H9 (cell line): Measurements from ENCODE around the gene BRF1. TPM values are rescaled to one million over a fixed set of nuclear protein-coding genes. Genes with fewer than 3 reads are reported as not detected.

Experiments
- DNase-seq: peaks from one replicate; pipeline ENCODE4 v3.0.0-alpha.2; 2017
- H2AFZ ChIP-seq: one replicate; pipeline ENCODE4 v1.6.1; 2013; ENCODE audit warnings: mild to moderate bottlenecking, low read length, control low read depth, moderate library complexity
- H2AK5ac ChIP-seq: 2 replicates; pipeline ENCODE4 v1.6.1; 2013; ENCODE audit warnings: low read length, control low read depth, mixed read lengths; ENCODE audit not compliant: insufficient read length
- H2BK120ac ChIP-seq: one replicate; pipeline ENCODE4 v1.6.1; 2013; ENCODE audit warnings: low read depth, mild to moderate bottlenecking, low read length, control low read depth, inconsistent platforms; ENCODE audit not compliant: poor library complexity, severe bottlenecking
- H2BK12ac ChIP-seq: 2 replicates; pipeline ENCODE4 v1.6.1; 2013; ENCODE audit warnings: low read length, control low read depth, mixed read lengths, low read depth; ENCODE audit not compliant: insufficient read length
- H2BK15ac ChIP-seq: 2 replicates; pipeline ENCODE4 v1.6.1; 2013; ENCODE audit warnings: low read depth, low read length, control low read depth
- H2BK20ac ChIP-seq: one replicate; pipeline ENCODE4 v1.6.1; 2013; ENCODE audit warnings: low read depth, mild to moderate bottlenecking, low read length, control low read depth, inconsistent platforms; ENCODE audit not compliant: poor library complexity, severe bottlenecking
- H2BK5ac ChIP-seq: 2 replicates; pipeline ENCODE4 v1.6.1; 2013; ENCODE audit warnings: low read length, control low read depth, mixed read lengths; ENCODE audit not compliant: insufficient read length
- H3K14ac ChIP-seq: 2 replicates; pipeline ENCODE4 v1.6.1; 2013; ENCODE audit warnings: low read length, control low read depth; ENCODE audit not compliant: insufficient read depth
- H3K18ac ChIP-seq: 2 replicates; pipeline ENCODE4 v1.6.1; 2013; ENCODE audit warnings: low read depth, mild to moderate bottlenecking, mixed read lengths, low read length, control low read depth; ENCODE audit not compliant: insufficient read length
- H3K23ac ChIP-seq: 2 replicates; pipeline ENCODE4 v1.6.1; 2013; ENCODE audit warnings: low read length, control low read depth, mixed read lengths, low read depth; ENCODE audit not compliant: insufficient read length
- H3K23me2 ChIP-seq: 2 replicates; pipeline ENCODE4 v1.6.1; 2013; ENCODE audit warnings: low read depth, mild to moderate bottlenecking, mixed read lengths, low read length, control low read depth; ENCODE audit not compliant: insufficient read length, poor library complexity, severe bottlenecking
- H3K27ac ChIP-seq: 2 replicates; pipeline ENCODE4 v1.5.1; 2013; ENCODE audit warnings: low read length, control low read depth, mixed read lengths, low read depth; ENCODE audit not compliant: insufficient read length
- H3K27me3 ChIP-seq: 2 replicates; pipeline ENCODE4 v1.6.1; 2013; ENCODE audit warnings: low read length, control low read depth, inconsistent platforms; ENCODE audit not compliant: insufficient read depth
- H3K4ac ChIP-seq: 2 replicates; pipeline ENCODE4 v1.6.1; 2013; ENCODE audit warnings: low read depth, mild to moderate bottlenecking, control low read depth, inconsistent platforms, low read length, moderate library complexity
- H3K4me1 ChIP-seq: 2 replicates; pipeline ENCODE4 v1.6.1; 2013; ENCODE audit warnings: low read length, control low read depth, inconsistent platforms; ENCODE audit not compliant: insufficient read depth
- H3K4me2 ChIP-seq: 2 replicates; pipeline ENCODE4 v1.6.1; 2013; ENCODE audit warnings: low read length, control low read depth, mixed read lengths; ENCODE audit not compliant: insufficient read length, insufficient read depth
- H3K56ac ChIP-seq: 2 replicates; pipeline ENCODE4 v1.6.1; 2013; ENCODE audit warnings: low read depth, mild to moderate bottlenecking, mixed read lengths, low read length, control low read depth; ENCODE audit not compliant: insufficient read length
- H3K79me1 ChIP-seq: 2 replicates; pipeline ENCODE4 v1.6.1; 2013; ENCODE audit warnings: low read depth, mild to moderate bottlenecking, moderate library complexity, low read length, control low read depth, inconsistent platforms; ENCODE audit not compliant: insufficient read depth, poor library complexity, severe bottlenecking
- H3K79me2 ChIP-seq: 2 replicates; pipeline ENCODE4 v1.6.1; 2013; ENCODE audit warnings: low read length, control low read depth, inconsistent platforms; ENCODE audit not compliant: insufficient read depth
- H3K9ac ChIP-seq: 2 replicates; pipeline ENCODE4 v1.6.1; 2013; ENCODE audit warnings: low read length, control low read depth, mixed read lengths; ENCODE audit not compliant: insufficient read length; ENCODE audit errors: extremely low read depth
- H3K9me3 ChIP-seq: one replicate; pipeline ENCODE4 v1.6.1; 2013; ENCODE audit warnings: low read depth, low read length, inconsistent platforms; ENCODE audit not compliant: control insufficient read depth
- H3T11ph ChIP-seq: one replicate; pipeline ENCODE4 v1.6.1; 2013; ENCODE audit warnings: mild to moderate bottlenecking, low read length, control low read depth, inconsistent platforms
- H4K20me1 ChIP-seq: one replicate; pipeline ENCODE4 v1.6.1; 2013; ENCODE audit not compliant: control insufficient read depth, insufficient read length, insufficient read depth
- H4K5ac ChIP-seq: 2 replicates; pipeline ENCODE4 v1.6.1; 2013; ENCODE audit warnings: low read depth, mild to moderate bottlenecking, mixed read lengths, low read length, control low read depth; ENCODE audit not compliant: insufficient read length
- H4K8ac ChIP-seq: replicated peaks from 2 replicates; pipeline ENCODE4 v1.6.1; 2013; ENCODE audit warnings: low read length, control low read depth, mixed read lengths, low read depth; ENCODE audit not compliant: insufficient read length
- H4K91ac ChIP-seq: 2 replicates; pipeline ENCODE4 v1.6.1; 2013; ENCODE audit warnings: low read depth, mild to moderate bottlenecking, moderate library complexity, mixed read lengths, low read length, control low read depth; ENCODE audit not compliant: insufficient read length
- H3K27ac Mint-ChIP-seq, 3 experiments: 2 replicates in 2 of 3; 3 replicates in 1 of 3; pipeline ENCODE4 v1.8.0; 2020 to 2021; ENCODE audit warnings: mixed read lengths in 3 of 3, mild to moderate bottlenecking in 1 of 3, moderate library complexity in 1 of 3
- H3K27me3 Mint-ChIP-seq: 2 replicates; pipeline ENCODE4 v1.8.0; 2021; ENCODE audit warnings: low read depth, mild to moderate bottlenecking, moderate library complexity, mixed read lengths
- H3K36me3 Mint-ChIP-seq, 3 experiments: 2 replicates in 2 of 3; 3 replicates in 1 of 3; pipeline ENCODE4 v1.8.0; 2020 to 2021; ENCODE audit warnings: low read depth in 3 of 3, mixed read lengths in 3 of 3; ENCODE audit not compliant: insufficient read depth in 1 of 3
- H3K4me1 Mint-ChIP-seq, 2 experiments: 2 replicates each; pipeline ENCODE4 v1.8.0; 2020; ENCODE audit warnings: mixed read lengths in 2 of 2
- H3K4me3 Mint-ChIP-seq, 2 experiments: 2 replicates in 1 of 2; 3 replicates in 1 of 2; pipeline ENCODE4 v1.8.0; 2020 to 2021; ENCODE audit warnings: mild to moderate bottlenecking in 2 of 2, mixed read lengths in 2 of 2, moderate library complexity in 1 of 2
- H3K9me3 Mint-ChIP-seq, 2 experiments: 2 replicates in 1 of 2; 3 replicates in 1 of 2; pipeline ENCODE4 v1.8.0; 2020; ENCODE audit warnings: mild to moderate bottlenecking in 2 of 2, mixed read lengths in 2 of 2, moderate library complexity in 1 of 2
- WGBS: extraction: QIAGEN DNeasy Blood & Tissue Kit; methylation state at CpG from one replicate; pipeline ENCODE4 v1.1.7; 2013; ENCODE audit warnings: missing lambda C conversion rate, low lambda C conversion rate, mixed read lengths; ENCODE audit not compliant: insufficient read length; ENCODE audit errors: extremely low coverage; 5-methylcytosine and 5-hydroxymethylcytosine counted together
- total RNA-seq: library from RNA; stranded (reverse); gene quantifications from 2 replicates; pipeline ENCODE4 v1.2.1, GENCODE V29; 2021
- TF ChIP-seq, protein P1 (sequence below): fragments of 200-600 bp; sonication (generic); conservative IDR thresholded peaks from 3 replicates; pipeline ENCODE4 v1.8.0; 2021; ENCODE audit warnings: antibody characterized with exemption, mild to moderate bottlenecking

BRF1 gene
- total RNA-seq, 1 experiment from 2014 or later = 28.3 TPM

DNA sequence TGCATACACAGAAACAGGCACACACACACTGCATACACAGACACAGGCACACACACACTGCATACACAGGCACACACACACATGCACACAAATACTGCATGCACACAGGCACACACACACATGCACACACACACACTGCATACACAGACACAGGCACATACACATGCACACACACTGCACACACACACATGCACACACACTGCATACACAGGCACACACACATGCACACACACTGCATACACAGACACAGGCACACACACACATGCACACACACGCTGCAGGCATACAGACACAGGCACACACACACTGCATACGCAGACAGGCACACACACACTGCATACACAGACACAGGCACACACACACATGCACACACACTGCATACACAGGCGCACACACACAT lies 85.2 kb downstream of the BRF1 start:
- H3K23ac ChIP-seq = no peak overlapping the region
- no peak overlapping the region for H4K91ac ChIP-seq
- no peak overlapping the region for H3K4me2 ChIP-seq
- no peak for DNase-seq
- no peak overlapping the region for H2BK12ac ChIP-seq
- Mint-ChIP-seq H3K4me1 (no peaks in the 10 kb centered on the region), H3K27ac (no peak overlapping the region), H3K27me3 (no peaks in the 10 kb centered on the region), H3K36me3 (peaks cover 2 to 15% (median 14%) of the 10 kb centered on the region in 3 experiments; a peak in 6 of 7 replicates), H3K4me3 (no peak overlapping the region), H3K9me3 (no peaks in the 10 kb centered on the region; a peak in 1 of 5 replicates)
- H3K27ac ChIP-seq = no peak overlapping the region
- H2AK5ac ChIP-seq = no peak overlapping the region
- H3K9me3 ChIP-seq = no peaks in the 10 kb centered on the region
- no peak overlapping the region for H4K5ac ChIP-seq
- TF ChIP-seq, protein P1, sequence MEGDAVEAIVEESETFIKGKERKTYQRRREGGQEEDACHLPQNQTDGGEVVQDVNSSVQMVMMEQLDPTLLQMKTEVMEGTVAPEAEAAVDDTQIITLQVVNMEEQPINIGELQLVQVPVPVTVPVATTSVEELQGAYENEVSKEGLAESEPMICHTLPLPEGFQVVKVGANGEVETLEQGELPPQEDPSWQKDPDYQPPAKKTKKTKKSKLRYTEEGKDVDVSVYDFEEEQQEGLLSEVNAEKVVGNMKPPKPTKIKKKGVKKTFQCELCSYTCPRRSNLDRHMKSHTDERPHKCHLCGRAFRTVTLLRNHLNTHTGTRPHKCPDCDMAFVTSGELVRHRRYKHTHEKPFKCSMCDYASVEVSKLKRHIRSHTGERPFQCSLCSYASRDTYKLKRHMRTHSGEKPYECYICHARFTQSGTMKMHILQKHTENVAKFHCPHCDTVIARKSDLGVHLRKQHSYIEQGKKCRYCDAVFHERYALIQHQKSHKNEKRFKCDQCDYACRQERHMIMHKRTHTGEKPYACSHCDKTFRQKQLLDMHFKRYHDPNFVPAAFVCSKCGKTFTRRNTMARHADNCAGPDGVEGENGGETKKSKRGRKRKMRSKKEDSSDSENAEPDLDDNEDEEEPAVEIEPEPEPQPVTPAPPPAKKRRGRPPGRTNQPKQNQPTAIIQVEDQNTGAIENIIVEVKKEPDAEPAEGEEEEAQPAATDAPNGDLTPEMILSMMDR = no peak
- no peaks in the 10 kb centered on the region for H4K20me1 ChIP-seq
- no peak overlapping the region for H2BK120ac ChIP-seq
- H3K14ac ChIP-seq = no peak overlapping the region
- H3K18ac ChIP-seq = no peak overlapping the region
- no peaks in the 10 kb centered on the region for H3K79me2 ChIP-seq
- H2AFZ ChIP-seq = no peak overlapping the region
- H2BK20ac ChIP-seq = no peak overlapping the region
- no peak overlapping the region for H3K56ac ChIP-seq
- H2BK15ac ChIP-seq = no peak overlapping the region
- no peaks in the 10 kb centered on the region for H3K4me1 ChIP-seq
- H2BK5ac ChIP-seq = no peak overlapping the region
- H3K9ac ChIP-seq = no peak overlapping the region
- no peak overlapping the region for H3K4ac ChIP-seq
- H3K23me2 ChIP-seq = no peaks in the 10 kb centered on the region
- H3K27me3 ChIP-seq = no peaks in the 10 kb centered on the region
- H4K8ac ChIP-seq = no peak overlapping the region
- no peaks in the 10 kb centered on the region for H3K79me1 ChIP-seq
- WGBS = no CpG with 5 or more reads among the region's 3 CpGs
- H3T11ph ChIP-seq = no peak overlapping the region
